ENCODE measurements around the gene RBMS3.

DNA sequence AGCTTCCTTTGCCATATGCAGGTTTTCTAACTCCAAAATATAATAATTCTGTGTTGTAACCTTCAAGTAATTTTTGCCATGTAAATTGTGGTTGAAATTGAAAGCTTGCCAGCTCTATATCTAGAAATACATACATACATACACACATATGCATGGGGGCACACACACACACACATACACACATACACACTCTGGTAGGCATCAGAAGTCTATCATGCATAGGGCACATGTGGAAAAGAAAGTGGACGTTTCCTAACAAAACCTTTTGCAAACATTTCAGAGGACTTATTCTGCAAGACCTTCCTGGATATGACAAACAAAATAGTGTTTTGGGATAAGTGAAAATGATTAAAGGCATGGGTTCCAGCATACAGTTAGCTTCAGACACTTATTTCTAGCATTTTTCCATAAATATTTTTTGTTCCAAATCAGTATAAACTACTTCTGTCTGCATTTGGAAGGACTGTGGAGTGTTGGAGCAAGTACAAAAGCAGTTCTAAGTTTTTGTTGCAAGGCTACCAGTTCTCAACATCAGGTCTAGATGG lies 578.9 kb downstream of the RBMS3 start:
- TF ChIP-seq CTCF (IDR thresholded peaks at IDR 0.05), result no peak
- TF ChIP-seq POLR2AphosphoS5 (IDR thresholded peaks at IDR 0.05; ENCODE audit: insufficient read depth in 1 of 2, low read depth in 1 of 2), result no peak

All from vagina (tissue), 2 donors.